HAP-1 (cell line): ENCODE data around the gene CACNA2D1.
"Not testable (repeated sequence)": the region's sequence is repeated elsewhere in the genome, so short reads cannot be mapped to it uniquely, and the experiment has no call there.

Experiments used
- DNase-seq, 2 experiments: peaks; one replicate each; pipeline ENCODE4 v3.0.0-alpha.2; 2016 to 2020; ENCODE audit warnings: low spot score in 2 of 2
- H3K27me3 ChIP-seq: fragments of 250-450 bp; sonication (Bioruptor Pico); 2 replicates; pipeline ENCODE4 v1.5.1; 2020; ENCODE audit warnings: low read depth, mild to moderate bottlenecking, moderate library complexity
- H3K36me3 ChIP-seq: fragments of 250-450 bp; sonication (Bioruptor Pico); replicated peaks from 2 replicates; pipeline ENCODE4 v1.5.1; 2020; ENCODE audit warnings: mild to moderate bottlenecking
- H3K4me1 ChIP-seq: fragments of 250-450 bp; sonication (Bioruptor Pico); 2 replicates; pipeline ENCODE4 v1.5.1; 2020; ENCODE audit warnings: mild to moderate bottlenecking
- H3K4me3 ChIP-seq: fragments of 250-450 bp; sonication (Bioruptor Pico); 2 replicates; pipeline ENCODE4 v1.5.1; 2020; ENCODE audit warnings: mild to moderate bottlenecking, moderate library complexity
- H3K9me3 ChIP-seq: fragments of 250-450 bp; sonication (Bioruptor Pico); 2 replicates; pipeline ENCODE4 v1.5.1; 2020; ENCODE audit warnings: mild to moderate bottlenecking, moderate library complexity
- in situ Hi-C: fragments of 300-500 bp; cut with MboI; formaldehyde crosslinking; loops from 3 replicates; pipeline ENCODE4 v1.14.3; 2020; ENCODE audit warnings: low sequenced_read_pairs, inconsistent platforms, mixed read lengths

Gene CACNA2D1

DNA sequence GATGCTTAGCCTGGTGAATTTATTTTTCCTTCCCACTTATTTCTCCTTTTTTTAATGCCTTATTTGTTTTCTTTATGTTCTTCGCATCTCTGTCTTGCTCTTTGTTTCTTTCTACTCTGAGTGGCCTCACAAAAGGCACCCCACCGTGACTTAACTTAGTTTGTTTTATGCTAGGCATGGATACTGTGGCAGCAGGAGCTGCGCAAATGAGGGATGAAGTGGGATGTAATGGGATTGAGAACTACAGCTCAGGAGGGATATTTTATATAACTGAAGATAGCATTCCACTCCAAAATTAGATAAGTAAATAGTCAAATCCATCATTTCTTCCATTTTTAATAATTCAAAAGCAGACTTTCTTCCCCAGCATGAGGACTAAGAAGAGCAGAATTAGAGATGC, 1.7 kb upstream of the CACNA2D1 start:
- DNase-seq = no peak
- H3K9me3 ChIP-seq = no peaks in the 10 kb centered on the region
- peaks cover 17% of the 10 kb centered on the region for H3K4me1 ChIP-seq
- in situ Hi-C loops = loop anchor here (25.0 kb wide), 1 partner anchor 183 kb away; no protein-coding TSS in a partner anchor
- H3K4me3 ChIP-seq = no peak overlapping the region
- H3K36me3 ChIP-seq = no peaks in the 10 kb centered on the region
- no peaks in the 10 kb centered on the region for H3K27me3 ChIP-seq

DNA sequence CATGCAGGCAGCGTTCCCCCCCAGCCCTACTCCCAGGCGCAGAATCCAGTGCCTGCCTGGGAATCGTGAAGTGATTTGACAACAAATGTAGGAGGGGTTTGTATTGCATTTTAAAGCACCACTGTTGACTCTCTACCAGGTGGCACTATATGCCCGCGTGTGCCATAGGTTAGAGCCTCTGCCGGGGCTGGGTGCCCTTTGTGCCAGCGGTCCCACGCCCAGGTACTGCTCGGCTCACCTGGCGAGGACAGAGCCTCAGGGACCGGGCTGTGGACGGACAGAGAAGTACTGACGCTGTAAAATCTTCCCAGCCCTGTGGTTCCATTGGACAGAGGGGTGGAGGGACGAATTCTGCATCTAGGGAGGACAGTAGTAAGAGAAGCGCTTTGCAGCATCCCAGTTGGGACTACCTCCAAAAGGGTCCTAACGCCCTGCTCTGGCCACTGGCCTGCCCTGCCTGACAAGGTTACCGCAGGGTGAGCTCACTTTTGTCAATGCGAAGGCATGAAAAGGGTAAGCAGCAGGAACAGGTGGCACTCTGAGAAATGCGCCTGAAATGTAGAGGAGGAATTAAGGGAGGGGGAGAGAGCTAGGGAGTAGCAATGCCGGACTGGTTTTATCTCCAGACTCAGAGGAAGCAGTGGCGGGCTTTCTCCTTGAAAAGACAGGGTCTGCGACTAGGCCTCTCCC, 788 bp upstream of the CACNA2D1 start:
- Histone ChIP-seq H3K36me3 (no peaks in the 10 kb centered on the region), H3K9me3 (no peaks in the 10 kb centered on the region), H3K27me3 (no peaks in the 10 kb centered on the region), H3K4me3 (peak overlapping the region; percentile 56), H3K4me1 (peaks cover 17% of the 10 kb centered on the region)
- DNase-seq = peak in 1 of 2 experiments; percentile 14
- in situ Hi-C loops = loop anchor here (25.0 kb wide), 1 partner anchor 182 kb away; no protein-coding TSS in a partner anchor

DNA sequence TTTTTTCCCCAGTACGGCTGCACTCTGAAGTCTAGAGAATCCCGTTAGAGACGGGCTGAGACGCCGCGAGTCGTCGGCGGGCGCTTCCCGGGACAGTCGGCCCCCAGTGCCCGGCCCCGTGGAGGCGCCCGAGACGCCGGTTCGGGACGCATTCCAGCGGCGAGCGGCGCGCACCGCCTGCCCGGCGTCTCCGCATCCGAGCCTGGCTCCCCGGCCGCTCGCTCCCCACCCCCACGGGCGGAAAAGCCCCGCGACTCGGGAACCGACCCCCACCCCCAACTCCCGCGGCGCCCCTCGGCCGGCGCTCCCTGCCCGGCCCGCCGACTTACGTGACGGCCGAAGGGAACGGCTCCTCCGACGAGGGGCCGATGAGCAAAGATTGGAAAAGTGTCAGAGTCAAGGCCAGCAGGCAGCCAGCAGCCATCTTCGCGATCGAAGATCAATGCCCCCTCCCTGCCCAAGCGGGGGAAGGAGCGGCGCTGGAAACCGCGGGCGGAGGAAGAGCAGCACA, 486 bp downstream of the CACNA2D1 start:
- DNase-seq = peak; percentile 12 to 57
- Histone ChIP-seq H3K9me3 (no peaks in the 10 kb centered on the region), H3K27me3 (no peaks in the 10 kb centered on the region), H3K36me3 (no peaks in the 10 kb centered on the region), H3K4me3 (peak overlapping the region; percentile 56), H3K4me1 (peaks cover 17% of the 10 kb centered on the region)
- in situ Hi-C loops = loop anchor here (25.0 kb wide), 1 partner anchor 181 kb away; no protein-coding TSS in a partner anchor

DNA sequence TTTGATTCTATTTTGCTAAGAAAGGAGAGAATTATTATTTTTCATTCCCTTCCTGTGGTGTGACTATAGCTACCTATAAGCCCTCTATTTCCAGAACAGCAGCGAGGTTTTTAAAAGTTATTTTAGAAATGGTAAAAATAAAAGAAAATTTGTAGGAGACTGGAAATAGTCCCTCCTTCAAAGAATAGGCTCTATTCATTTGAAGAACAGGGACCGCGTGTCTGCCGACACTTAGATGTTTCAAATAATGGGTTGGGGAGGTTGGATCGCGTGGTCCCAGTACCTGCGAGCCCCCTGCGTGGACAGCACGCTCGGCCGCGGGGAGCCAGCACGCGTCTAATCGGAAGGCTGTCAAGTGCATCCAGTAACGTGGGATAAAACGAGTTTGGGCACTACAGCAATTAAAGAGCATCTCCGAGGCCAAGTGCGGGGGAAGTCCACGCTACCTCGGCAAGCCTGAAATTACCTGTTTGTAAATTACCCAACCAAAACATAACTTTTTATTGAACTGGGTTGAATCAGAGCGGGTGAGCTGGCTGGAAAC, 1.0 kb downstream of the CACNA2D1 start:
- in situ Hi-C loops = loop anchor here (25.0 kb wide), 1 partner anchor 180 kb away; no protein-coding TSS in a partner anchor
- H3K27me3 ChIP-seq = no peaks in the 10 kb centered on the region
- H3K36me3 ChIP-seq = no peaks in the 10 kb centered on the region
- peaks cover 17% of the 10 kb centered on the region for H3K4me1 ChIP-seq
- DNase-seq = peak; percentile 27 to 31
- H3K9me3 ChIP-seq = no peaks in the 10 kb centered on the region
- H3K4me3 ChIP-seq = peak overlapping the region; percentile 56

DNA sequence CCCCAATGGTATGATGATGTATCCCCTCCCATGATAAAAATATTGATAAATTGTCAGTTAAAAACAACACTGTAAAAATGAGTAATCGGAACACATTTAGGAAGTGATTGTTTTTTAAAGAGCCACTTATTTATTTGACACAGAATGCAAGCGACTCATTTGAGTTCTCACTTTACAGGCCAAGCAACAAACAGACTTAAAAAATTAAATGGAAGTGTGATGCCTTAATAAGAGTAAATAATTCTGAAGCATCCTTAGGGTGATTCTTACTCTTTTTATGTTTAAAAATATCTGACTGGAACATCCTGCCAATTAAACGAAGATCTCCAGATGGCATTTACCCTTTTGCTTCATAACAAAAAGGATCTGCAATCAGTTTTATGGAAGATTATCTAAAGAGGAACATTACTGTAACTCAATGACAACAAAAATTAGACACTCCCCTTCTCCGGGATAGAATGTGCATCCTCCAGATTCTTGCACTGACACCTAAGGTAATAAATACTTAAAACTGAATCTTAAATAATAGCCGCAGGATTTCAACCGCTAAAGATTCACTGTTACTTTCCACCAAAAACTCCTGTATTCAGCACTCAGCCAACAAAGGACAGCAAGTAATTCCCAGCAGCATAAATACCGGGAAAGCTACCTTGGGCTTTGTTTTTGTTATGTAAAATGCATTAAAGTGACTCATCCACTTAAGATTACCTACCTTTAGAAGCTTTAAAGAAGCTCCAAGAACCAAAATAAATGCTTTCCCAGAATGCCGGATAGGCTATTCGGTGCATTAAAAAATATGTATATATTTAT, 1.7 kb downstream of the CACNA2D1 start:
- peaks cover 17% of the 10 kb centered on the region for H3K4me1 ChIP-seq
- peak; percentile 42 to 89 for DNase-seq
- no peaks in the 10 kb centered on the region for H3K9me3 ChIP-seq
- no peaks in the 10 kb centered on the region for H3K27me3 ChIP-seq
- in situ Hi-C loops = loop anchor here (25.0 kb wide), 1 partner anchor 180 kb away; no protein-coding TSS in a partner anchor
- no peaks in the 10 kb centered on the region for H3K36me3 ChIP-seq
- peak overlapping the region; percentile 56 for H3K4me3 ChIP-seq

- H3K9me3 ChIP-seq = no peaks in the 10 kb centered on the region
- H3K4me3 ChIP-seq = no peak overlapping the region
- no peak for DNase-seq
- H3K4me1 ChIP-seq = peaks cover 10% of the 10 kb centered on the region
- no peaks in the 10 kb centered on the region for H3K36me3 ChIP-seq
- in situ Hi-C loops = loop anchor here (25.0 kb wide), 1 partner anchor 176 kb away; no protein-coding TSS in a partner anchor
- H3K27me3 ChIP-seq = no peaks in the 10 kb centered on the region
Measured at GRCh38 chr7:82438521-82438920, 5.1 kb downstream of the CACNA2D1 start.

- Histone ChIP-seq H3K9me3 (no peaks in the 10 kb centered on the region), H3K4me1 (peaks cover 7% of the 10 kb centered on the region), H3K36me3 (no peaks in the 10 kb centered on the region), H3K4me3 (no peak overlapping the region), H3K27me3 (no peaks in the 10 kb centered on the region)
- in situ Hi-C loops = loop anchor here (25.0 kb wide), 1 partner anchor 173 kb away; no protein-coding TSS in a partner anchor
- DNase-seq = no peak
Measured at GRCh38 chr7:82435769-82436168, 7.8 kb downstream of the CACNA2D1 start.

DNA sequence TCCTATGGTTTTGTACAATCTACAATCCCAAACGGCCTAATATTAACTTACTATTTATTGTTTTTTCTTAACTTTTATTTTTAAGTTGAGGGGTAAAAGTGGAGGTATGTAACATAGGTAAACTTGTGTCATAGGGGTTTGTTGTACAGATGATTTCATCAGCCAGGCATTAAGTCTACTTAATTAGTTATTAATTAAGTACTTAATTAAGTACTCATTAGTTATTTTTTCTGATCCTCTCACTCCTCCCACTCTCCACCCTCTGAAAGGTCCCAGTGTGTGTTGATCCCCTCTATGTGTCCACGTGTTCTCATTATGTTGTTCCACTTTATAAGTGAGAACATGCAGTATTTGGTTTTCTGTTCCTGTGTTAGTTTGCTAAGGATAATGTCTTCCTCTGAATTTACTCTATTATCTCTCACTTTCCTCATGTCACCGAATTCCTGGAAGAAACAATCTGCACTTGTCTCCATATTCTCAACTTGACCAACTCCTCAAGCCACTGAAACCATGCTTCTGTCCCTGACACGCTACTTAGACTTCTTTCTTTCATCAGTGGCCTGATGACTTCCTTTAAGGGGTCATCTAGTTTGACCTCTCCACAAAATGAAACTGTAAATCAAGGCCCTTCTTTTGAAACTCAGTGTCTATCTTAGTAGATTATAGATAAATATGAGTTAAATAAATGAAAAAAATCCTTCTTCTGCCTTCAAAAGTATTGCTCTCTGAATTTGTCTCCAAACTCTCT, 9.1 kb downstream of the CACNA2D1 start:
- DNase-seq = no peak
- in situ Hi-C loops = loop anchor here (25.0 kb wide), 1 partner anchor 172 kb away; no protein-coding TSS in a partner anchor

GRCh38 chr7:82433507-82433906, 10.1 kb downstream of the CACNA2D1 start:
- Histone ChIP-seq H3K36me3 (no peaks in the 10 kb centered on the region), H3K4me3 (no peak overlapping the region), H3K4me1 (peaks cover 12% of the 10 kb centered on the region), H3K9me3 (no peaks in the 10 kb centered on the region), H3K27me3 (no peaks in the 10 kb centered on the region)
- in situ Hi-C loops = loop anchor here (25.0 kb wide), 1 partner anchor 171 kb away; no protein-coding TSS in a partner anchor
- DNase-seq = no peak

More for the DNA sequence above, 9.1 kb downstream of the CACNA2D1 start:
- no peaks in the 10 kb centered on the region for H3K36me3 ChIP-seq
- no peaks in the 10 kb centered on the region for H3K9me3 ChIP-seq
- no peaks in the 10 kb centered on the region for H3K27me3 ChIP-seq
- H3K4me1 ChIP-seq = peaks cover 12% of the 10 kb centered on the region
- no peak overlapping the region for H3K4me3 ChIP-seq

DNA sequence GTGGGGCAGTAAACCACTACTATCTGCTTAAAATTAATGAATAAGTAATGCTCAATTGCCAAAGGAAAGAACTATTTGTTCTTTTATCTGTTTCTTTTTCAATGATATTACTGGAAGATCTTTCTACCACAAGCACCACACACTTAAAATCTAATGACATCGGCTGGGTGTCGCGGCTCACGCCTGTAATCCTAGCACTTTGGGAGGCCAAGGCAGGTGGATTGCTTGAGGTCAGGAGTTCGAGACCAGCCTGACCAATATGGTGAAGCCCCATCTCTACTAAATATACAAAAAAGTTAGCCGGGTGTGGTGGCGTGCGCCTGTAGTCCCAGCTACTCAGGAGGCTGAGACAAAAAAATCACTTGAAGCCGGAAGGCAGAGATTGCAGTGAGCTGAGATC, 10.8 kb downstream of the CACNA2D1 start:
- in situ Hi-C loops = loop anchor here (25.0 kb wide), 1 partner anchor 170 kb away; no protein-coding TSS in a partner anchor
- peaks cover 14% of the 10 kb centered on the region for H3K4me1 ChIP-seq
- not testable (repeated sequence) for H3K4me3 ChIP-seq, DNase-seq, H3K9me3 ChIP-seq, H3K36me3 ChIP-seq, H3K27me3 ChIP-seq

GRCh38 chr7:82430500-82431465, 12.8 kb downstream of the CACNA2D1 start:
- H3K36me3 ChIP-seq = no peaks in the 10 kb centered on the region

DNA sequence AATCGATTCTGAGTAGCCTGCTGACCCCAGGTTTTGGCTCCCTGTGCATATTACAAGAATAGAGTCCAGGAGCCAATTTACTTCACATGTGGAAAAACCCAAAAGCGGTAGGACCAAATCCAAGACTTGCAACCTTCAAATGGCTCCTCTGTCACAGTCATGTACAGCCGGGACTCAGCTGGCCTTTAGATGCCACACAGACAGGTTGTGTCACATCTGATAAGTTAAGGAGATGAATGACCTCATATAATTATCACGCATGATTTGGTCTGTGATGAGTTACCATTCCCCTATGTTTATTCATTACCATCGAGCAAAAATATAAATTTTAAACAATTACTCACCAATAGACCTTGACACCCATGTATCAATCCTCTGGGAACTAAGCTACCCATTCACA, 14.2 kb downstream of the CACNA2D1 start:
- H3K4me1 ChIP-seq = peaks cover 14% of the 10 kb centered on the region
- in situ Hi-C loops = loop anchor here (25.0 kb wide), 1 partner anchor 167 kb away; no protein-coding TSS in a partner anchor
- no peak overlapping the region for H3K4me3 ChIP-seq
- H3K36me3 ChIP-seq = no peaks in the 10 kb centered on the region
- H3K9me3 ChIP-seq = no peaks in the 10 kb centered on the region
- no peaks in the 10 kb centered on the region for H3K27me3 ChIP-seq
- no peak for DNase-seq

More at GRCh38 chr7:82430500-82431465, 12.8 kb downstream of the CACNA2D1 start:
- H3K4me3 ChIP-seq = no peak overlapping the region
- H3K27me3 ChIP-seq = no peaks in the 10 kb centered on the region
- H3K9me3 ChIP-seq = no peaks in the 10 kb centered on the region
- peak; percentile 35 to 98 for DNase-seq
- peaks cover 14% of the 10 kb centered on the region for H3K4me1 ChIP-seq
- in situ Hi-C loops = loop anchor here (25.0 kb wide), 1 partner anchor 168 kb away; no protein-coding TSS in a partner anchor
